MCF 10A (cell line): Measurements from ENCODE around the gene HOXB6. TPM values are rescaled to one million over a fixed set of nuclear protein-coding genes. Genes with fewer than 3 reads are reported as not detected.

Source experiments
- BruUV-seq: library from RNA; stranded (reverse); fragments of 400-500 nt; replicated peaks from 2 replicates; lab custom pipeline; 2021; lab: Mats Ljungman, UMichigan
- CTCF ChIA-PET: fragments of 300-600 bp; sonication (Branson Sonifier 250); formaldehyde crosslinking; extraction: SDS; loops from one replicate; lab custom pipeline; 2021; ENCODE audit warnings: antibody characterized with exemption, inconsistent platforms; lab: Yijun Ruan, JAX
- POLR2A ChIA-PET: fragments of 300-600, 350-650 bp; sonication (Branson Sonifier 250); formaldehyde crosslinking; extraction: SDS; loops from one replicate; lab custom pipeline; 2020; ENCODE audit warnings: antibody characterized with exemption, inconsistent platforms; lab: Yijun Ruan, JAX
- DNase-seq: peaks from one replicate; pipeline ENCODE4 v3.0.0-alpha.2; 2018; ENCODE audit not compliant: unreplicated experiment
- H3K27ac Mint-ChIP-seq: one replicate; pipeline ENCODE4 v1.8.0; 2022; ENCODE audit warnings: mild to moderate bottlenecking, low read depth, mixed read lengths; ENCODE audit not compliant: unreplicated experiment
- H3K27me3 Mint-ChIP-seq: one replicate; pipeline ENCODE4 v1.8.0; 2022; ENCODE audit warnings: mixed read lengths; ENCODE audit not compliant: insufficient read depth, unreplicated experiment
- H3K36me3 Mint-ChIP-seq: one replicate; pipeline ENCODE4 v1.8.0; 2022; ENCODE audit warnings: mild to moderate bottlenecking, moderate library complexity, mixed read lengths; ENCODE audit not compliant: insufficient read depth, unreplicated experiment
- H3K4me1 Mint-ChIP-seq: one replicate; pipeline ENCODE4 v1.8.0; 2022; ENCODE audit warnings: mixed read lengths; ENCODE audit not compliant: insufficient read depth, unreplicated experiment
- H3K4me3 Mint-ChIP-seq: one replicate; pipeline ENCODE4 v1.8.0; 2022; ENCODE audit warnings: mild to moderate bottlenecking, moderate library complexity, mixed read lengths; ENCODE audit not compliant: unreplicated experiment
- H3K9me3 Mint-ChIP-seq: one replicate; pipeline ENCODE4 v1.8.0; 2022; ENCODE audit warnings: mixed read lengths; ENCODE audit not compliant: unreplicated experiment
- CTCF ChIP-seq: fragments of 200-600 bp; IDR thresholded peaks from one replicate; pipeline ENCODE4 v1.8.0; 2022; ENCODE audit warnings: antibody characterized with exemption, mild to moderate bottlenecking; ENCODE audit not compliant: unreplicated experiment
- intact Hi-C: fragments of 100-400 bp; cut with micrococcal nuclease; formaldehyde crosslinking; loops from 2 replicates; pipeline ENCODE4 v1.14.1; 2022
- total RNA-seq: library from RNA; stranded (reverse); gene quantifications from 2 replicates; pipeline ENCODE4 v1.2.3, GENCODE V29; 2022

Gene HOXB6
- total RNA-seq, 1 experiment from 2014 or later = not detected

DNA sequence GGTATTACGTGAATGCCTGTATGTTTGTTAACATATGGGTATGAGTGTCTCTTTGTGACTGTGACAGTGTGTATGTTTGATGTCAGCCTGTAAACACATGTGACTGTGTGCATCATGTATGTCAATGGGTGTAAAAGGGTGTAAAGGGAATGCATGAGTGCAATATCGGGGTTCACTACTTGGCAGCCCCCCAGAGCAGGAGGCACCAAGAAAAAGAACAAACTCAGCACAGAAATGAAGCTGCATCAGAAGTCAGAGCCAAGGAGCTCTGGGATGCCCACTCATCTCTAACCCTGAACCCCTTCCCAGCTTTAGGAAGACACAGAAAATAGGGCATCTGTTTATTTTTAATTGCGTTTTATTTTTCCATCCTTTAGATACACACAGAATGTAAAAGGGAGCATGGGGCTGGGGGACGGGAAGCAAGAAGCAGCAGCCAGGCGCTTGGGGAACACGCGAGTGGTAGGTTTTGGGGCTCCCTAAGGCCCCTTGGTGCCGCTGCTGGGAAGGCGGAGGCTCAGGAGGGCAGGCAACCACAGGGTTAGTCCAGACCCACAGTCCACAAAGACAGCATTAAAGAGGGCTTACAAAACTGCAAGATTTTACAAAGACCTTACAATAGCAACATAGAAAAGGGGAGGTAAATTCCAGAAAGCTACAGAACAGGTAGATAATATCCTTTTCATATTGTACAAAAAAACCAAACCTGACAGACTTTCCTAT, 2.3 kb upstream of the HOXB6 start:
- Mint-ChIP-seq H3K27me3 (peaks cover 90% of the 10 kb centered on the region), H3K9me3 (no peaks in the 10 kb centered on the region), H3K4me1 (peaks cover 5% of the 10 kb centered on the region), H3K27ac (no peak overlapping the region), H3K36me3 (no peaks in the 10 kb centered on the region), H3K4me3 (no peak overlapping the region)
- no TSS peak for BruUV-seq
- ChIA-PET CTCF (interaction anchor here (0.6 to 1.1 kb wide), 4 partner anchors 28 to 303 kb away, joined by 3 read pairs; no protein-coding TSS in a partner anchor), POLR2A (interaction anchor here (0.6 to 0.8 kb wide), 2 partner anchors 66 to 141 kb away, joined by 3 to 5 read pairs; no protein-coding TSS in a partner anchor)
- no peak for TF ChIP-seq CTCF
- intact Hi-C loops = no loop called here
- DNase-seq = no peak

- Mint-ChIP-seq H3K27ac (no peak overlapping the region), H3K4me3 (no peak overlapping the region), H3K9me3 (no peaks in the 10 kb centered on the region), H3K4me1 (peaks cover 5% of the 10 kb centered on the region), H3K27me3 (peaks cover 88% of the 10 kb centered on the region), H3K36me3 (no peaks in the 10 kb centered on the region)
- BruUV-seq = no TSS peak
- POLR2A ChIA-PET = interaction anchor here (0.6 kb wide), 1 partner anchor 140 kb away, joined by 5 read pairs; no protein-coding TSS in a partner anchor
- intact Hi-C loops = no loop called here
- CTCF ChIA-PET = interaction anchor here (0.6 to 1.6 kb wide), 4 partner anchors 8 to 302 kb away, joined by 3 to 4 read pairs (median 3); no protein-coding TSS in a partner anchor
- TF ChIP-seq CTCF = no peak
- no peak for DNase-seq
Observed at GRCh38 chr17:48605991-48606891, 1.5 kb upstream of the HOXB6 start.

DNA sequence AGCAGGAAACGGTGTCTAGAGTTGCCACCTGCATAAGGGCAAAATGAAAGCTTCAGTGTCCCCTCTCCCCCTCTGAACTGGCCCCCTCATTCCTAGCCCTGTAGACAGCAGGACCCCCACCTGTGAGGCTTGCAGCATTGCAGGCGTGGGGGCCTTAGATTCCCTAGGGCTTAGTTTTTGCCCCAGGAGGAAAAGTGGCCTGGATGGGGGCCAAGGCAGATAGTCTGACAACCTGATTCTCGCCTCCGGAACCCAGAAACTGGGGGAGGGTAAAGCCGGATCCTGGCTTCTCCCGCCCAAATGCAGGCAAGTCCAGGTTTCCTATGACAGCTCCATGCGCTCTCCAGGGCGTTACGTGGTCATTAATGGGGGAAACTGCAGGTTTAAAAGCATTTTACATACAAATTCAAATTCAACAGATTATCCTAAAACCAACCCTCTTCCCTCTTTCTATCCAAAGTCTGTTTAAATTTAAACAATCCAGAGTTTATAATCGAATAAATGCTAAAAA, 678 bp upstream of the HOXB6 start:
- no peaks in the 10 kb centered on the region for H3K9me3 Mint-ChIP-seq
- peaks cover 88% of the 10 kb centered on the region for H3K27me3 Mint-ChIP-seq
- CTCF ChIA-PET = interaction anchor here (1.6 kb wide), 1 partner anchor 9 kb away, joined by 4 read pairs; no protein-coding TSS in a partner anchor
- no TSS peak for BruUV-seq
- no peak overlapping the region for H3K4me3 Mint-ChIP-seq
- intact Hi-C loops = no loop called here
- no peaks in the 10 kb centered on the region for H3K36me3 Mint-ChIP-seq
- no peak overlapping the region for H3K27ac Mint-ChIP-seq
- POLR2A ChIA-PET = no interaction called here
- no peak for TF ChIP-seq CTCF
- no peak for DNase-seq
- H3K4me1 Mint-ChIP-seq = peaks cover 5% of the 10 kb centered on the region
